Stimulated activated CD4-positive, alpha-beta T cell treated with anti-CD3 and anti-CD28 coated beads, Interleukin-15, amount 100 ng/mL, for 48 hours (primary cell): ENCODE measurements around the gene HSF5.
"Not testable (repeated sequence)": the region's sequence is repeated elsewhere in the genome, so short reads cannot be mapped to it uniquely, and the experiment has no call there.

ENCODE experiments used
- DNase-seq, 2 donors: peaks; one replicate each; pipeline ENCODE4 v3.0.0-alpha.2; 2020; ENCODE audit warnings: low read depth in 2 of 2

The HSF5 gene

DNA sequence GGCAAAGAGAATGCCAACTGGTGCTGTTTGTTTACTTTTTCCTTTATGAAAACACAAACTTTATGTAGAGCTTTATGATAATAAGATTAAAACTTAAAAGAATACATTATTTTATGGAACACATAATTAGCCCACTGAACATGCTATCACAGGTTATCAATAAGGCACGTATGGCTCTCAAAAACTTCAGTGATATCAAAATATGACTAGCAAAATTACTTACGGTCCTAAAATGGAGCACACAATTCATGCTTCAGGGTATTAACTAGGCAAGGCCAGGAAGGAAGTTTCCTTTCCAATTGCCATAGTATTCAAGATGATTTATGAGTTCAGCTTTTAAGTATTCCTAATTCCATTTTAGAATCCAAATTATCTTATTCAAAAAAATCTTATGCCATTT, 74.5 kb downstream of the HSF5 start:
- no peak for DNase-seq

DNA sequence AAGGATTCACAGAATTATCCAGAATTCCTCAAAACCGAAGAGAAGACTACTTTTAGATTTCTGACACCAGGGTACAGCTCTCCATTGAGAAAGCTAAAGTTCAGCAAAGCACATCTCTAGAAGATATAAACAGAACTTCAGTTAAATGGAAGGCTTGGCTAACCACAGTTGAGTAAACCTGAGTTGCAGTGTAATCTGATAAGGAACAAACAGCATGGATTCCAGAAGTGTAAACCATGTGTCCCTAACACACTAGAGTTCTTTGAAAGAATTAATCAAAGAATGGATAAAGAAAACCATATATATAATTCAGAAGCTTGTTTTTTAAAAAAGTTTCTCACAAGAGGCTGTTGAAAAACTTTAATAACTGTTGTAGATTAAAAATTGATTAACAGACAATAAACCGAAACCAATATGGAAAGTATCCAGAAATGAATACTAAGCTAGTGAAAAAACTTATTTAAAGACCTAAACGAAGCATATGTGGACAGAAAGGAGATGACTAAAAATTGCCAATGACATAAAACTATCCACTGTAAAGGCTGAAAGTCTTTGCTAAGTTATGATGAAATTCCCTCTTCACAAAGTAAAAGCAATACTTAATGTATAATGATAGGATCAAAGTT, 75.1 kb downstream of the HSF5 start:
- no peak for DNase-seq

GRCh38 chr17:58412064-58412703, 76.0 kb downstream of the HSF5 start:
- DNase-seq: no peak

- DNase-seq: no peak
Measured at GRCh38 chr17:58411408-58411894, 76.8 kb downstream of the HSF5 start.

DNA sequence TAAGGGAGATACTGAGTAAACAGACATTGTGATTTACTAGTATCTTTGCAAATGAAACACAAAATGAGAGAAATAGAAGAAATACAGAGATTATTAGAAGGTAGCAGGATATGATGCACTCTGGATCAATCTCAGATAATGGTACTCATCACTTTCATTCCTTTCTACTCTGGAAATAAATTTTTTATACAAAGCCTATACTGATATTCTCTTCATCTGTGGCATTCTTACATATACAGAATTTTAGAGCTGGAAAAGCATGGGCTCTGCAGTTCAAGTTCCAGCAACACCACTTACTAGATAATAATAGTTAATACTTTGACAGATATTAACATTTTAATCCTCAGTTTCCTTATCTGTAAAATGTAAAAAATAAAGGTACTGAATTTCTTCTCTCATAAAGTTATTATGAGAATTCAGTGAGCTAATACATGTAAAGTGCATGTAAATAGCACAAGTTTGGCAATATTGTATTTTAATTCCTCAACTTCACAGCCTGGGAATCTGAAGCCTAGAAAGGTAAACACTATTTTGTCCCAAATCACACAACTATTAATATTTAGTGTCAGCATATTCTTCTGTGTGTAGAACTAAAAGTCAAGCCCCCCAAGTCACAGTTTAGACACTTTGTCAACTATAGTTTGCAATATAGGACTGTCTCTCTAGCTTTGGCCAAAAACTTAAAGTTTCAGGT, 77.3 kb downstream of the HSF5 start:
- DNase-seq: no peak

GRCh38 chr17:58409432-58409831, 78.8 kb downstream of the HSF5 start:
- DNase-seq: no peak

- DNase-seq: no peak
Measured at GRCh38 chr17:58403311-58403710, 84.9 kb downstream of the HSF5 start.

DNA sequence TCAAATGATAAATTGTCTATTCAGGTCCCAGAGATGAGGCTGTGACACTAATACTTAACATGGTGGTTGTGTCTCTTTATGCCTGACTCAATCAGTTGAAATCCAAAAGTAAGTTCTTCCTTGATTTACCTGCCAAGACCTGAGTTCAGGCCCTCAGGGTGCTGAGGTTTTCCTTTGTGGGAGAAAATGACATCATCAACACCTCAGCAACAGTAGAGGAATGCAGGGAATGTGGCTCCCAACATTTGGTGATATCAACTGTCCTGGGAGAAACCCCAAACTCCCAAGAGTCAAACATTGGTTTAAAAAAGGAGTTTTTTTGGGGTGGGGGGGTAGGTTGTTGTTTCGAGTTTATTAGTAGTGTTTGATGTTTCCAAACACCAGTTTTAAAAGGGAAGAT, 85.5 kb downstream of the HSF5 start:
- no peak for DNase-seq

DNA sequence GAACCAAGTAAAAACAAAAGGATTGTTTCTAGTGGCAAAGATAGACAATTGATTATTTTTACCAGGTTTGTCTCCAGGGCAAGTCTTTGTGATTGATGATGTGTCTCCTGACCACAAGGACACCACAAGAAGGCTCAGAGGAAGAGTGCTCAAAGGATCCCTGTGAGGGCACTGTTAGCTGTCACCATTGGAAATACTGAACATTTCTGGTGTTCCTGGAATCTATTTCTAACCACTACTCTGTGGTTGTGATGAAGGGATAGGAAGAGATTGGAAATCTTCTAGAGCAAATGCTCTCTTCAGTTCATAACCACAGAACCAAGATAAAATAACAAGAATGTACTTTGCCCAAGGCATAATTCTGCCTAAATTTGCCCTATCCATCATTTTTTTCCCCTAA, 86.2 kb downstream of the HSF5 start:
- DNase-seq: no peak

DNA sequence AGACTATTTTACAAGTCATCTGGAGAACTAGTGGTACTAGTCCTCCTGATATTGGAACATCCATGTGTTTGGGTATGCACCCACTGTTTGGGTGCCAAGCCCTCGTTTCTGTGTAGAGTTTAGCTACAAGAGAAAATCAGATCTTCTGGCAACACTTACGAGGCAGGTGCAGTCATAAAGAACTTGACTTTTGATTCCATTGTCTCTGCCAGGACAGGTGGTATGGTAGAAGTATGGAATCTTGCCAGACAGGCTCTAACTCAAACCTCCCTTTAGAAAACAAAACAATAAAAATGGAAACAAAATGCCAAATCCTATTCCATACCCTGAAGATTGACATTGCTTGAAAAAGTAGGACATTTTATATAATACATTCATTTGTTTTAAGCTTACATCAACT, 86.9 kb downstream of the HSF5 start:
- DNase-seq: no peak

DNA sequence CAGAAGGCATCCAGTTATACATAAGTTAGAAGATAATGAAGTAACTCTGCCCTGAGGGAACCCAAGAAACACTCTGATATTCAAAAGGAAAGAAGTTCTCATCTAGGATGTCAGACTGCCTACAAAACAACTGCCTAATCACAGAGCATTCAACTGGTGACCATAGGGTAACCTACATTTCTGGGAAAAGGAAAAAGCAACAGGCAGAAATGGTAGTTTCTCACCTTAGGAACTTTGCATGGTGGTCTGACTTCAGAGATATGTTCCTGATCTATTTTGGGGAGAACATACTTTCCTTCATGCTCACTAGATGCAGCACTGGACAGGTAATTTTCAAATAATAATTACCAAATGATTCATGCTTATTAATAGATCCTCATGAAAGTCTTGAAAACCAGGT, 87.4 kb downstream of the HSF5 start:
- DNase-seq: no peak

DNA sequence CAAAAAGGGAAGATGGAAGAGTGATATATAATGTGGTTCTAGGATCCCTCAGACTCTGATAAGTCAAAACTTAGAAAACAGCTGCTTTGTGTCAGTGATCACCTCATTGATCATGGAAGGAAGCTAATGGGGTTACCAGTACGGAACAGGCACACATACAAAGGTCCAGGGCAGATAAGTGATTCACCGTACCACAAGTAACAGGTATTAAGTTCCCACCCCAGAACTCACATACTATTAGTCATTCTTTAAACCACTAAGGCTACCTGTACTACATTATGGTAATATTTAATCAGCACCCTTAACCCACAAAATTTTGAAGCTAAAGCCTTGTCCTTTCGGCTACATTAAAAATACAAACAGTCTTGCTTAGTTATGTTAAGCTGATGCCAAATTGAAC, 88.2 kb downstream of the HSF5 start:
- DNase-seq: no peak

DNA sequence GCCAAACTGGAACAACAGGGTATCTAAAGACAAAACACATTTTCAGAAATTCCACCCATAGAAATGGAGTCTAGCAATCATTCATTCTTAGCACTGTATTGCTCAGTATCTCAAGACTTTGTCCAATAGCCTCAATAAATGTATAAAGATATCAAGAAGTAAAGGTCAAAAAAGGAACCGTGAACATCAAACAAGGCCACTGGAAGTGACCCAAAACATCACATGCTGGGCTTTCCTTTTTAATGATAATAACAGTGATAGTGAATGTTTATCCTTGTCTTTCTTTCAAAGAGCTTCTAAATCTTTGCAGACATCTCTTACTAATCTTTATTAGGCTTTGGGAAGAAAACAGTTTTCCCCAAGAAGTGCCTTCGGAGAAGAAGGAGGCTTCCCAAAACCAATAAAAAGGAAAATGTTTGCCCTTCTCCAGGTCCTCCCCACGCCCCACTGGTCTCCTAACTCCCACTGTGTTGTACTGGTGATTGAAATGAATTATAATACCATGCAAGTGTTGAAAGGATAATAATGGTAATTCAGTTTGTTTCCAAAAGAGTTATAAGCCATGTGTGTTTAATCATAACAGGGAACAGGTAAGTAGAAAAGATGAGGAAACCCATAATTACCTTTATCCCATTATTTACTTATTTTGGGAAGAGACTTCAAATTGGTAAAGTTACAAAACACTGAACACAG, 89.5 kb downstream of the HSF5 start:
- DNase-seq: no peak

DNA sequence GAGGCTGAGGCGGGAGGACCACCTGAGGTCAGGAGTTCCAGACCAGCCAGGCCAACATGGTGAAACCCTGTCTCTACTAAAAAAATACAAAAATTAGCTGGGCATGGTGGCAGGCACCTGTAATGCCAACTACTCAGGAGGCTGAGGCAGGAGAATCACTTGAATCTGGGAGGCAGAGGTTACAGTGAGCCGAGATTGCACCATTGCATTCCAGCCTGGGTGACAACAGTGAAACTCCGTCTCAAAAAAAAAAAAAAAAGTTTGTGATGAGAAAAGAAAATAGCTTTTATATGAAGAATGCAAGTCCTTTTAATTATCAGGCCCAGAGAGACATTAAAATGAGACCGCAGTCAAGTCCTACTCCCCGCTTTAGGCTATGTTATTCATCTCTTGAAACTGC, 90.8 kb downstream of the HSF5 start:
- DNase-seq: not testable (repeated sequence)

GRCh38 chr17:58396173-58396572, 92.0 kb downstream of the HSF5 start:
- DNase-seq: no peak

- DNase-seq: no peak
Measured at GRCh38 chr17:58394534-58395223, 93.5 kb downstream of the HSF5 start.

DNA sequence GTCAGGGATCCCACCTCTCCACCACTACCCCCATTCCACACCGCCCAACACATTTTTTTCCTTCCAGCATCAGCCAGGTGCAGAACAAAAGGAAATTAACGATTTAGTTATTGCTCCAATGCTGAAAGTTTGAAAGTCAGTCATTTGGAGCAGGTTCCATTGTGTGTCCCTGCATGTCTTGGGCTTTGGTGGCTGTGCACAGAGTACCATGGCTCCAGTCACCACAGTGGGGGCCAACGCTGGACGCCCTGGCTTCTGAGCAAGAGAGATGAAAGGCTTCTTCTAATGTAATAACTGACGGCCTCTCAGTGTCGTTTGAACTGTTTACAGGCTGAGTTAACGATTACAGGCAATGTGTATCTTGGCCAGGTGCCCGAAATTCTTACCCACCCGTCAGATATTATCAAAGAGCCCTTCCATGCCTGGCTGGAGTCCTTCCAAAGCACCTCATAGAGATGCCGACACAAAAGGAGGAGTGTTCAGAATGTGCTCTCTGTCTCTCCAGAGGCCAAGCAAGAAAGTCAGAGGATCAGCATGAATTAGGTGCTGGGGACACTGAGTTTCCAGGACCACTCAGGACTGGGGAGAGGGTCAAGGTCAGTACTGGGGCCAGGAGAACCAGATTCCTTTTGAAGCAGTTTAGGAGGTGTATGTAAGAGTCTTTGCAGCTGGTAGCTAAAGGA, 96.8 kb downstream of the HSF5 start:
- DNase-seq: no peak

DNA sequence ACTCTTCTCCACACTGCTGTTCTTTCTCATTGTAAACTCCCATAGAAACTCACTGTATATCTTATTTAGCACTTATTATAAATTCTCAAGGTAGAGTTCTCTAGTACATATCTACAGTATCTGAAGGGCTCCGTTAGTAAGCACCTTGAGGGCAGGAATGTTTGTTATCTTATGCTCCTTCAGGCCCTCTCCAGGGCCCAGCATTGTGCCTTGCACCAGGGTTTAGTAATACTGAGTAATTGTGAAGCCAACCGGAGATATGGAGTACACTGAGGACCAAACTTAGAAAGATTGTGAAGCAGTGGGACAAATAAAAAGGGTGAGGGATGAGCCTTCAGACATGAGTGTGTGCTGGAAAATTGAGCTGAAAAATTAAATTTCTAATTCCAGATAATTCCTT, 97.3 kb downstream of the HSF5 start:
- no peak for DNase-seq

DNA sequence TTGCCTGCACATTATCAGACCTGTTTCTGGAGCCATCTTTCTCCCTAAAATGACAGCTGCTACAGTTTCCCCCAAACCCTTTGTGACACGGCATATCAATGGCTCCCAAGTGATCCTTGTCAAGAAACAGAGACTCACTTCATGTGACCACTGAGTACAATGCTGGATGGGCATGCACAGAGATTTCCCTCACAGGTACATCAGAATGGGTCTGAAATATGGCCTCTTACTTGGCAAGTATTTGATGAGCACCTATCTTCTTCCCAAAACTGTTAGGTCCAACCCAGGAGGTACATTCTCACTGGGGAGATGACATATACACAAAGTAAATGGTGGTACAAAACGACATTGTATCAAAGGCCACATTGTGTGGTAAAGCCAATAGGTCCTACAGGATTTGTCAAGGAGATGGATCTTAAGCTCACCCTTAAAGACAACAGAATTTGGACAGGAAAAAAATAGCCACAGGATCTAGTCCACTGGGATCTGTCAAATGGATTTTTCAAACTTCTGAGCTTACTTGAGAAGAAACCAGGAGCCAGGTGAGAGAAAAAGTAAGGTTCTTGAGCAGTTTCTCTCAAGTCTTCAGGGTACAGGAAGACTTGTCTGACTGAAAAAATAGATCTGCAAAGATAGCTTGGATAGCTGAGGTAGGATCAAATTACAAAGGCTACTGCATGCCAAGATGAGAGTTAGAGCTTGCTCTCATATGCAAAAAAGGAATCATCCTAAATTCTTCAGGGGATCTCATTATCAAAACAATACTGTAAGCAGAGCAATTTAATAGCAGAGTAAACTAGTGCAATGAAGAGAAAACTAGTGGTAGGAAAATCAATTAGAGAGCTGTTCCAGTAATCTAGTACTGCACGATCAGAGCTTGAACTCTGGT, 99.7 kb downstream of the HSF5 start:
- DNase-seq: no peak

DNA sequence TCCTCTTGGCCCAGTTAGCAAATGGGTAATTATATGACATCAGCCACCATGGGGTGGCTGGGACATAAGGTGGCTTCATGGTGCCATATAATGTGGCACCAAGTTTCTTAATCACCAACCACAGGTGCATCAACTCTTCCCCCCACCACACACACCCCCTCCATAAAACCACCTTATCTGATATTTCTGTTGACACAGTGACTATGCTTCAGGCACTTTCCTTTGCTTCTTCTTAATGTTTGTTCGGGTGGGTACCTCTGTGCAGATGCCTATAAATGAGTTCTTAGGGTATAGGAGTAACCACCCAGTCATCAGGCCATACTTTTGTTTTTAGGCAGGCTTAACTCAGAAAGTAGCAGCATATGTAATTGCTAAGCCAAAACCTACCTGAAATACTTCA, 100.4 kb downstream of the HSF5 start:
- DNase-seq: no peak
